Epithelial cell of proximal tubule (primary cell): ENCODE measurements around the gene CAPN3. TPM values are rescaled to one million over a fixed set of nuclear protein-coding genes. Genes with fewer than 3 reads are reported as not detected.

ENCODE experiments used
- DNase-seq: peaks from one replicate; pipeline ENCODE4 v3.0.0-alpha.2; 2011; ENCODE audit warnings: low read depth
- H3K4me3 ChIP-seq: 2 replicates; pipeline ENCODE4 v1.5.1; 2011; ENCODE audit warnings: low read depth, mild to moderate bottlenecking, low read length
- total RNA-seq: library from RNA; depleted of rRNA; stranded (reverse); fragments of >200 nt; gene quantifications from 2 replicates; pipeline ENCODE4 v1.2.3, GENCODE V29; 2015
- TF ChIP-seq, protein P1 (sequence below): conservative IDR thresholded peaks from 2 replicates; pipeline ENCODE4 v1.5.1; 2012; ENCODE audit warnings: low read depth, mild to moderate bottlenecking, low read length

CAPN3 gene
- total RNA-seq, 1 donor from 2014 or later = 1.2 TPM

DNA sequence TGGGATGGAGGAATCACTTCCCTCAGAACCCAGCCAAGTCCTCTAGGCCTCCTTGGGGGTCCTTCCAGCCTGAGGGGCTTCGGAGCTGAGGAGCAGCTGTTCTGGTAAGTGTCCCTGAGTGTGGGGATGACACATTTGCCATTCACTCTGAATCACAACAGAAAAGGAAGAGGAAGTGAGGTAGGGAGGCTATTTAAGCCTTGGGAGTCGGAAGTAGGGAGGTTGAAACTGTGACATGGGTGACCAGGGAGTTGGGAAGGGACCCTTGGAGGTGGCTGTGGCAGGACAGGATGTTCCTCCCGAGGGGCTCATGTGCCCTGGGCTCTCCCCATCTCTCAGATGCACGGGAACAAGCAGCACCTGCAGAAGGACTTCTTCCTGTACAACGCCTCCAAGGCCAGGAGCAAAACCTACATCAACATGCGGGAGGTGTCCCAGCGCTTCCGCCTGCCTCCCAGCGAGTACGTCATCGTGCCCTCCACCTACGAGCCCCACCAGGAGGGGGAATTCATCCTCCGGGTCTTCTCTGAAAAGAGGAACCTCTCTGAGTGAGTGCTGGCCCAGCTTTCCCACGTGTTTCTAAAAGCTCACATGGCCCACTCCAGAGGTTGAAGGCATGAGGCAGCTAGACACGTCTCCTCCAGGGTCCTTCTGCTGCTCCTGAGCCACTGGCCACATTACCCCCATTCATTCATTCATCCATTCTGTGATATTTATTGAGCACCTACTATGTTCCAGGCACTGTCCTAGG is 43.3 kb downstream of the CAPN3 start:
- DNase-seq = no peak
- TF ChIP-seq, protein P1, sequence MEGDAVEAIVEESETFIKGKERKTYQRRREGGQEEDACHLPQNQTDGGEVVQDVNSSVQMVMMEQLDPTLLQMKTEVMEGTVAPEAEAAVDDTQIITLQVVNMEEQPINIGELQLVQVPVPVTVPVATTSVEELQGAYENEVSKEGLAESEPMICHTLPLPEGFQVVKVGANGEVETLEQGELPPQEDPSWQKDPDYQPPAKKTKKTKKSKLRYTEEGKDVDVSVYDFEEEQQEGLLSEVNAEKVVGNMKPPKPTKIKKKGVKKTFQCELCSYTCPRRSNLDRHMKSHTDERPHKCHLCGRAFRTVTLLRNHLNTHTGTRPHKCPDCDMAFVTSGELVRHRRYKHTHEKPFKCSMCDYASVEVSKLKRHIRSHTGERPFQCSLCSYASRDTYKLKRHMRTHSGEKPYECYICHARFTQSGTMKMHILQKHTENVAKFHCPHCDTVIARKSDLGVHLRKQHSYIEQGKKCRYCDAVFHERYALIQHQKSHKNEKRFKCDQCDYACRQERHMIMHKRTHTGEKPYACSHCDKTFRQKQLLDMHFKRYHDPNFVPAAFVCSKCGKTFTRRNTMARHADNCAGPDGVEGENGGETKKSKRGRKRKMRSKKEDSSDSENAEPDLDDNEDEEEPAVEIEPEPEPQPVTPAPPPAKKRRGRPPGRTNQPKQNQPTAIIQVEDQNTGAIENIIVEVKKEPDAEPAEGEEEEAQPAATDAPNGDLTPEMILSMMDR = no peak
- no peak overlapping the region for H3K4me3 ChIP-seq

DNA sequence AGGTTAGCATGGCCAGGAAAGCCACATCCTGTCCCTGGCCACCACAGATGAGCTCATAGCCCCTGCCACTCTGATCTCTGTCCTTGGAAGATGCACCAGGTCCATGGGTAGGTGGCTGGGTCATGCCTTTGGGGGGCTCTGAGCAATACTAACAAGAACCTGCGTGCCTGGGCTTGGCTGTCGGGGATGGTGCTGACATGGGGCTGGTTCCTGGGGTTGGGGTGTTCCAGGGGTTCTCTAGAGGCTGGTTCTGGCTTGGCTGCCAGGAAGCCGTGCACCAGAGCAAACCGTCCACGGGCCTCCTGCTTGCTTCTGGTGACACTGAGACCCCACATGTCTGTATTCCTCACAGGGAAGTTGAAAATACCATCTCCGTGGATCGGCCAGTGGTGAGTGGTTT is 44.1 kb downstream of the CAPN3 start:
- no peak for DNase-seq
- TF ChIP-seq, protein P1 = no peak
- H3K4me3 ChIP-seq = no peak overlapping the region

DNA sequence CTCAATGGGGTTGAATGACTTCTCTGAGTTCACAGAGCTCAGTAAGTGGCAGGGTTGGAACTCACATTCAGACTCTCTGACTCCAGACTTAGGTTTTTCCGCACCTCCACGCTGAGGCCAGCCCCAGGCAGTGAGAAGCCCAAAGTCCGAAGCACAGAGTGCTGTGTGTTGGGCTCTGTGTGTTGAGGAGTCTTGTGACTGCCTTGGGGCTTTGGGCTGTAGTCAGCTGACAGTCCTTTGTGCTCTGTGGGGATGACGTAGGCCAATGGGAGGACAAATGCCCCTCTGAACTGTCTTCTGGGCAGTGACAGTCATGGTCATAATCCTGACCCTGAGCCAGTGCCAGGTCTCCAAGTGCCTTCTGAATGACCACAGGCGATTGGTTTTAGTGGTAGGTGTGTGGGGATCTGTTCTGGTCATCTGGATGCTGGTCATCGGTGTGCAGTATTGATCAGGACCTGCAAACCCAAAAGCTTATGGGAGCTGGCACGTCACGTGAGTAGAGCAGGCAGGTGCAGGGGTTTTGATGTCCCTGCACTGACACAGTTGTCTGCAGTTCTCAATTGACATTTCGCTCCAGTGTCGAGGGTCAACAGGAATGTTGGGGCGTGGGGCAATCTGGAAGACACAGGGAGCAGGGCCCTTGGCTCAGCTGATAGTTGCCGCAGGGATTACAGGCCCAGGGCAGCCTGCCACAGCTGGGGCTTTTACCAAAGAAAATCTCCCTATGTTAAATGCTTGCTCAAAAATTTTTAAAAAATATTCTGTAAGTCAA is 45.3 kb downstream of the CAPN3 start:
- TF ChIP-seq, protein P1 = no peak
- DNase-seq = no peak

DNA sequence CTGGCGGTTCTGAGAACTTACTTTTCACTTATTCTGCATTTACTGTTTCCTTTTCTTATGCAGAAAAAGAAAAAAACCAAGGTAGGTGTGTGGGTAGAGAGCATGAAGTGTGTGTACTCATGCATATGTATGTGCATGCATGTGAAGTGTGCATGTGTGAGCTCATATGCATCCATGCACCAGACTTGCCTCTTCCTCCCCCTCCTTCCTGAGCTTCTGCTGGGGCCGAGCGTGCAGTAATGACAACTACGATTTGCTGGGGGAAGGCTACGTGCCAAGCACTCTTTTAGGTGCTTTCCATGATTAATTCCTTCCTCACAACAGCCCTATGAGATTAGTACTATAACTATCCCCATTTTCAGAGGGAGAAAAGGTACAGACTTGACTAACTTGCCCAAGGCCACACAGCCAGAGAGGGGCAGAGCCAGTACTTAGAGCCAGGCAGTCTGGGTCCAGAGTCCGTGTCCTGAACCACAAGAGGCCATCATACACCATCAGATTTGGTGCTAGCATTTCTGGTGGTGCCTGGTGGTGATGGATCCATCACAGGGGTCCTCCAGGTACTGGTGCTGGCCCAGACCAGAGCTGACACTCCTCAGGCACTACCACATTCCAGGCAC is 46.7 kb downstream of the CAPN3 start:
- TF ChIP-seq, protein P1 = no peak
- no peak overlapping the region for H3K4me3 ChIP-seq
- no peak for DNase-seq

More for the DNA sequence above, 45.3 kb downstream of the CAPN3 start:
- H3K4me3 ChIP-seq = no peak overlapping the region

DNA sequence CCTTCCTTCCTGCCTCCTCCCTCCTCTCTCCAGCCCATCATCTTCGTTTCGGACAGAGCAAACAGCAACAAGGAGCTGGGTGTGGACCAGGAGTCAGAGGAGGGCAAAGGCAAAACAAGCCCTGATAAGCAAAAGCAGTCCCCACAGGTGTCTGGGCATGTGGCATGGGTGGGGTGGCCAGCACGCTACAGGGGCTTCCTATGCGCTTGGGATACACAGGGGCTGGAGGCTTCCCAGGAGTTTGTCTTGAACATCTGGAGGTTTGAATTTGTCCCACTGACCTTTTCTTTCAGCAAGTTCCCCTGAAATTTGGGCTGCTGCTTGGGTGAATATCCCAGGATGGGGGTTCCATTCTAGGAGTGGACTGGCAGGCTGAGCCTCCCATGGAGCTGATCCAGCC is 48.9 kb downstream of the CAPN3 start:
- TF ChIP-seq, protein P1 = no peak
- no peak overlapping the region for H3K4me3 ChIP-seq

DNA sequence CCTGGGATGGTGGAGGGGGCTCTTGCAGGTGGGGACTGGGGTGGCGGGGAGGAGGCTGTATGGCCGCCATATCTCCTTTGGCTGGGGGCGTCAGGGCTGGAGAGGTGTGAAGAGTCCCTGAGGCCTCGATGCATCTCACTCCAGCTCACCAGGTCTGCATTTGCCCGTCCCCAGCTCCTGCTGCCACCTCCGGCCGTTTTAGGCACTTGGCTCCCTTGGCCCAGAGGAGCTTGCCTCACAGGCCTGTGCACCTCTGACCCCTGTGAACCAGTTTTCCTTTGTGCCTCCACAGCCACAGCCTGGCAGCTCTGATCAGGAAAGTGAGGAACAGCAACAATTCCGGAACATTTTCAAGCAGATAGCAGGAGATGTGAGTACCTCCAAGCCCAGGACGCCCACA is 49.7 kb downstream of the CAPN3 start:
- DNase-seq = no peak
- H3K4me3 ChIP-seq = no peak overlapping the region
- TF ChIP-seq, protein P1 = no peak

More for the DNA sequence above, 48.9 kb downstream of the CAPN3 start:
- no peak for DNase-seq
